Right hindlimb (tissue), 1 donor: Measurements from ENCODE around the gene FAM161B.
"Not testable (repeated sequence)": the region's sequence is repeated elsewhere in the genome, so short reads cannot be mapped to it uniquely, and the experiment has no call there.

Experiments
- DNase-seq: peaks from one replicate; pipeline ENCODE4 v3.0.0-alpha.2; 2018

FAM161B gene

DNA sequence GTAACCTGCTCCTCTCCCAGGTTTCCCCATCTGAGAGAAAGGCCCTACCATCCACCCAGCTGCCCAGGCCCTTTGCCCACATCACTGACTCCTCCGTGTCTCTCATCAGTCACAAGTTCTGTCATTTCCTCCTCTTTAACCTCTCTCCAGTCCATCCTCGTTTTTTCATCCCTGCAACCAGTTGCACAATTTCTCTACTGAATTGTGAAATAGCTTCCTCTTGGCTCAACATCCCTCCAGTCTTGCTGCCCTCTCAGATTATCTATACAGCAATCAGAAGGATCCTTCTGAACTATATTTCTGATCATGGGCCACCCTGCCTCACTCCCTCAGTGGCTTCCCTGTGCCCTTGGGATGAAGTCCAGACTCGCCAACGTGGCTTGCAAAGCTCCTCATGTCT lies 6.8 kb downstream of the FAM161B start:
- DNase-seq: no peak

DNA sequence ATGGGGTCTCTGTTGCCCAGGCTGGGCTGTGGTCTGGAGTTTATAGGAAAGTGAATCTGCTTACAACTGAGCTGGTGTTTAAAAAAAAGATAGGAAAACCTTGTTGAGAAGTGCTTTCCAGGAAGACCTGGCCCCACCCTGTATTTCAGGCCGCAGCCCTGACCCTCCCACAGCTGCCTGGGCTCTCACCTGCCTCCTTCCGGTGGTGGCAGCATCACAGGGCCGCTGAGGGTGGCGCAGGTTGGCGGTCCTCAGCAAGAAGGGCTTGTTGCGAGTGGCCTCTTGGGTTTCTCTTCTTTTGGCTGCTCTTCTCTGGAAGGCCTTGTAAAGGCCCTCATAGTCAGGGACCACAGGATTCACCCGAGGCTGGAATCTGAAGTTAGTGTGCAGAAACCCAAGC lies 7.7 kb downstream of the FAM161B start:
- no peak for DNase-seq

DNA sequence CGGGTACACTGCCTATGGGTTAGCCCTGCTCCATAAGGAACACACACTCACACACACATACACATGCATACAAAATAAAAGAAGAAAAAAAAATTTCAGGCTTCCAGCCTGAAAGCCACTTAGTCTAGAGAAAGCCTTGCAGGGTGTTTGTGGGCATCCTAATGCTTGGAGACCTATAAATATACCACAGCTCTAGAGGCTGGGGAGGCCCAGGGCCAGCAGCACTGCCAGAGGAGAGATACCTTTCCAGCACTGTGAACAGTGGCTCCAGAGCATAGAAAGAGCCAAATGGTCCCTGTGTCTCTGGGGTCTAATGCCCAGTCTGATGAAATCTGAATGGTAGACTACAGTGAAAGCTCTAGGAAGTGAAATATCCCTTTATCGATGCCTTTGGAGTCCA lies 12.9 kb downstream of the FAM161B start:
- no peak for DNase-seq

DNA sequence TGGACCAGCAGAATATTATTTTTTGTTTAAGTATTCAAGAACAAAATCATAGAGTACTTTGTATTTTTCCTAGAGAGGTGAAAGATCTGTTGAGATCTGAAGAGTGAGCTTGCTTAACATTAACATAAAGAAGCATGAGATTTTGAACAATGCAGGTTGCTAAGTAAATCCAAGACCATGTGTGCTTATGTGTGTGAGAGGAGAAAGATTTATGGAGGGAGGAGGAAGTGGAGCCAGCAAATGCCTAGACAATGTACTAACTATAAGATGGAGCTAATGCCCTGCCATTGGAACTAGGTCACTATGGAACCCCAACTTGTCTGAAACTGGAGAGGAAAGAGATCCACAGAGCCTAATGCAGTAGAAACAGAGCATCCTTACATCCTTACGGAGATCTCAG lies 13.3 kb downstream of the FAM161B start:
- no peak for DNase-seq

DNA sequence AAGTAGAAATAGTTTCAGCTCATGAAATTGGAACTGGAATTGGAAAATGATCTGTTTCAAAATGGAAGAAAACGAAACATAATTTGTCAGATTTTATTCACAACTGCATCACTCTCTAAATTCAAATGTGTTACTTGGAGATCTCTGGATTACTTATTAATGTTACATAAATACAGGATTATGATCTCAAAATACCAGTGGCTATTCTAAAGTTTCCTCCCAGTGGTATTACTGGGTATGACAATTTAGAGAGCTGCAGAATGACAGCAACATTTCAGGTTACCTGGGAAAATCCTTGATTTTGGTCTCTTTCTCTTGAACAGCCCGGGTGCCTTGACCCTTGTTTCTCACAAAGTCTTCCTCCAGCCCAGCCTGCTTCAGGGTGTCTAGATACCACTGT lies 14.2 kb downstream of the FAM161B start:
- DNase-seq: no peak

DNA sequence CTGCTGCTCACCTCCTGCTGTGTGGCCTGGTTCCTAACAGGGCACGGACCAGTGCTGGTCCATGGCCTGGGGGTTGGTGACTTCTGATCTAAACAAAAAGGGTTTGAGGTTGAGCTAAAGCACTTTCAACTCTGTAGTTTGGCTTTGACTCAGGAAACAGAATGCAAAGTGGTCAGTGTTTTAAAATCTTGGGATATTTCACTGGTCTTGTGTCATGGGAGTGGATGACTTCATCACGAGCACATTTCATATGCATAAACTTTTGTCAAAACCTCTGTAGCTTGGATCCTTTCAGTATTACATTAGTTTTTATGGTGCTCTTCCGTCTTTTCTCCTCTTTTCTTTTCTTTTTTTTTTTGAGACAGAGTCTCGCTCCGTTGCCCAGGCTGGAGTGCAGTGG lies 25.6 kb downstream of the FAM161B start:
- no peak for DNase-seq

DNA sequence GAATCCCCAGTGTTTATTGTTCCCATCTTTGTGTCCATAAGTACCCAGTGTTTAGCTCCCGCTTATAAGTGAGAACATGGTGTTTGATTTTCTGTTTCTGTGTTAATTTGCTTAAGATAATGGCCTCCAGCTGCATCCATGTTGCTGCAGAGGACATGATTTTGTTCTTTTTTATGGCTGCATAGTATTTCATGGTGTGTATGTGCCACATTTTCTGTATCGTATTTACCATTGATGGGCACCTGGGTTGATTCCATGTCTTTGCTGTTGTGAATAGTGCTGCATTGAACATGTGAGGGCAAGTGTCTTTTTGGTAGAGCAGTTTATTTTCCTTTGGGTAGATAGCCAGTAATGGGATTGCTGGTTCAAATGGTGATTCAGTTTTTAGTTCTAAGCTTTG lies 30.4 kb downstream of the FAM161B start:
- DNase-seq: not testable (repeated sequence)

DNA sequence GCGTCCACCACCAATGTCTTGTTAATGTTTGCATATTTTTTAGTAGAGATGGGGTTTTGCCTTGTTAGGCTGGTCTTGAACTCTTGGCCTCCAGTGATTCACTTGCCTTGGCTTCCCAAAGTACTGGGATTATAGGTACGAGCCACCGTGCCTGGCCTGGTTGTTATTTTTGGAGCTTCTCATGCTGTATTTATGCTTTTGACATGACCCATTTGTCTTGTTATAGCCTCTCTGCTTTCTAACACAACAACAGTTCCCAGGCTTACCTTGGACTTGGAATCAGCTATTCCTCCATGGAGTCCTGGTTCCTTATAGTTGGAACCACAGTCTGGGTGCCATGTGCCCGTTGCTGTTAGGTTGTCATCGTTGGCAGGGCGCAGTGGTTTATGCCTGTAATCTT lies 33.6 kb downstream of the FAM161B start:
- DNase-seq: no peak

DNA sequence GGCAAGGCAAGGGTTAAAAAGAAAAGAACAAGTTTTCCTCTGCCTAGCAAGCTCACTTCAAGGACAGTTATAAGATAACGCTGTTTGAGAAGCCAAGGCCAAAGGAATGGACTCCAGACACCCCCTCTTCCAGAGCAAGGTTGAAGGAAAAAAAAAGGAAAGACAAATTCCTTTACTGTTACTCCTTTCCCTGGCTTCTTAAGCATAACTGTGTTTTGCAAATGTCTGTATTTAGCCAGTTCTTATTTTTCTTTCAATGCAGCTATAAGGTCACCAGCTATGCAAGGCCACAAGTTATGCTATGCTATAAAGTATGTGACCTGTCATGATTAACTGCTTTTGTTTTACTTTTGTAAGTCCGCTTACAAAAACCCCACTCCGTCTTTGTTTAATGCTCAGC lies 36.6 kb downstream of the FAM161B start:
- DNase-seq: no peak

DNA sequence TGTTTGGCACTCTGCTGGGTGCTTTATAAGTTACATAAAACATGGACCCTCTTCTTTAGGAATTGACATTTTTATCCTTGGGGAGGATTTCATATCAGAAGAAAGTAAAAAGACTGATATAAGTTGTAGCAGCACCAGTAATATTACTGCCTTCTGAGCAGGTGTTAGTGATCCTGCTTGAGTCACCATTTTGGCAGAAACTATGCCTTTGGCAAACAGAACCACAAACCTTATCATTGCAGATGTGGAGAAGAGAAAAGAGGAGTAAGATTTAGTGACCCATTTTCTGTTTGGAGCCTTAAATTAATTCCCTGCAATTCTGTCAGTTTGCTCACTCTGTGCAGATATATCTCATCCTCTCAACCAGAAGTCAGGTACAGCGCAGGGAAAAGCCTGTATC lies 40.2 kb downstream of the FAM161B start:
- DNase-seq: no peak

DNA sequence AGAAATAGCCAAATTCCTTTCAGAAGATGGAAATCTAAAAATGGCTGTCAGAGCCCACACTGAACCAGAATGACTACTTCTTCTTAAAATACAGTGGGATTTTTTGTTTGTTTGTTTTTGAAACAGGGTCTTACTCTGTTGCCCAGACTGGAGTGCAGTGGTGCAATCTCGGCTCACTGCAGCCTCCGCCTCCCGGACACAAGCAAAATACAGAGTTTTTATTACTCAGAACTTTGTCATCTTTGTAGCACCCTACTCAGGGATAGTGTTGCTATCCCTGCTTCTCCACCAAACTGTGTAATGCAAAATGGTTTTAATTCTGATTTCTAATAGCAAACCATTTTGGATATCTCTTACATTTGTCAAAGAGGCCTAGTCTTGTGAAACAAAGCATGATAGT lies 46.9 kb downstream of the FAM161B start:
- no peak for DNase-seq

DNA sequence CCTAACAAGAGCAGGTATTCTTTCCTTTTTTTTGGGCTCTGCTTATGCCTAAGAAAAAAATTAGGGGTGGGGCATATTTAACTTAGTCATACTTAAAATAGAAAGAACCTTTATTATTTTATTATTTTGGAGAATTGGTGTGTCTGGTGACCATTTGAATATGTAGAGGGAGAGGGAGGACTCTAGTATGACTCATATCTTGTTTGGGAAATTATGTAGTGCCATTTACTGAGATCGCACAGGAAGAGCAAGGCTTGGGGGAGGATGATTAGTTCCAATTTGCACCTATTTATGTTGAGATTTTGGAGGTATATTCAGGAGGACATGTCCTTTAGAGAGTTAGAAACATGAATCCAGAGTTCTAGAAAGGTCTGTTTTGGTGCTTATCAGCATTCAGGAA lies 53.4 kb downstream of the FAM161B start:
- no peak for DNase-seq

DNA sequence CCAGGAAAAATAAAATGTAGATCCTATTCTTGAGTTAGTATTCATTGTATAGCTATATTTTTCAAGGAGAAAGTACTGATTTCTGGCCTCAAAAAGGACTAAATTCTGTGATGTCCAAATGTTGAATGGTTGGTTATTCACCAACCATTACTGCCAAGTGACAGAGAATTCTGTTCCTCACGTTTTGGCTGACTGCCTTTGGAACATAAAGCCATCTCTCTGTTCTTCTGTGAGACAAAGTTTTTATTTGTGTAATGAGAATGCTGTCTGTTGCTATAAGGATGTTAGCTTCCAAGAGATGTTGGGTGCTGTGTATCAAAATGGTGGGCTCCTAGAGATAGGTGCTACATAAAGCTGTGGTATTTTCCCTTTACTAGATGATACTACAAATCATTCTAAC lies 54.0 kb downstream of the FAM161B start:
- no peak for DNase-seq

DNA sequence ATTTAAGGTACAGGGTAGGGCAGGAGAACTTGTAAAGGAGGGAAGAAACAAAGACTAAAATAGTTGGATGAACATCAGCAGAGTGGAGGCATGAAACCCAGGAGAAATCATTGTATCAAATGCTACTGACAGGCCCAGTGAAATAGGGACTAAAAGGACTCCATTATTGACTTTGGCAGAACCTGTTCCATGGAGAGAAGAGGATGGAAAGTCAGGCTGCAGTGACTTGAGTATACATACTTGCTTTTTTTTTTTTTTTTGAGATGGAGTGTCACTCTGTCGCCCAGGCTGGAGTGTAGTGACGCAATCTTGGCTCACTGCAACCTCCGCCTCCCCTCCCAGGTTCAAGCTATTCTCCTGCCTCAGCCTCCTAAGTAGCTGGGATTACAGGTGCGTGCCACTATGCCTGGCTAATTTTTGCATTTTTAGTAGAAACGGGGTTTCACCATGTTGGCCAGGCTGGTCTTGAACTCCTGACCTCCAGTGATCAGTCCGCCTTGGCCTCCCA lies 55.7 kb downstream of the FAM161B start:
- DNase-seq: not testable (repeated sequence)

DNA sequence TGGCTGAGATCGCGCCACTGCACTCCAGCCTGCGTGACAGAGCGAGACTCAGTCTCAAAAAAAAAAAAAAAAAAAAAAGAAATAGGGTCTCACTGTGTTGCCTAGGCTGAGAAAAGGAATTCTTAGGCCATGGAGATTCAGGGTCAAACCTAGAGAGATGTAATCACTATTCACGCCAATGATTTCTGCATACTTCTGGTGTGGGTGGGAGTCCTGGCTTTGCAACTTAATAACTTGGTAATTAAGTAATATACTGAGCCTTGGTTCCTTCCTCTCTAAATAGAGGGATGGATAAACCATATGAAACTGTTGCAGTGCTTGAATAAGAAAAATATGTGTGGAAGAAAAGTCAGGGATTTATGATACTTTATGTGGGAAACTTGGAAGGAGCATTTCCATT lies 60.5 kb downstream of the FAM161B start:
- DNase-seq: no peak

DNA sequence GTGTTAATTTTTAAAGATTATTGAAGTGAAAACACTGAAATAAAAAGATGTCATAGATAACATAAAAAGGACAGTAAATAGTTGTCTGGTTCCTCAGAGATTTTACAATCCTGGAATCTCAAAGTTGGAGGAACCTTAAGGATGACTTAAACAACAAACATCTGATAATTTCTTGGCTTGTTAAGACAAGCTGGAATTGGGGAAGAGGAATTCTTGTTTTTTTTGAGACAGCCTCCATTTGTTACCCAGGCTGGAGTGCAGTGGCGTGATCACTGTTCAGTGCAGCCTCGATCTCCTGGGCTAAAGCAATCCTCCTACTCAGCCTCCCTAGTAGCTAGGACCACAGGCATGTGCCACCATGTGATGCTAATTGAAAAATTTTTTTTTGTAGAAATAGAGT lies 60.9 kb downstream of the FAM161B start:
- DNase-seq: no peak

DNA sequence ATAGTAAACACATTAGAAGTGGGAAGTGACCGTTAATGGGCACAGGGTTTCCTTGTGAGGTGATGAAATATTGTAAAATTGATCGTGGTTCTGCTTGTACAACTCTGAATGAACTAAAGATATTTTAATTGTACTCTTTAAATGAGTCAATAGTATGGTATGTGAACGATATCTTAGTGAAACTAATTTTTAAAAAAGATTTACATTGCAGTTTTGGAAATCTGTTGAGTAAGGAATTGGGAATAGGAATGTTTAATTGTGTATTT lies 61.5 kb downstream of the FAM161B start:
- DNase-seq: no peak

DNA sequence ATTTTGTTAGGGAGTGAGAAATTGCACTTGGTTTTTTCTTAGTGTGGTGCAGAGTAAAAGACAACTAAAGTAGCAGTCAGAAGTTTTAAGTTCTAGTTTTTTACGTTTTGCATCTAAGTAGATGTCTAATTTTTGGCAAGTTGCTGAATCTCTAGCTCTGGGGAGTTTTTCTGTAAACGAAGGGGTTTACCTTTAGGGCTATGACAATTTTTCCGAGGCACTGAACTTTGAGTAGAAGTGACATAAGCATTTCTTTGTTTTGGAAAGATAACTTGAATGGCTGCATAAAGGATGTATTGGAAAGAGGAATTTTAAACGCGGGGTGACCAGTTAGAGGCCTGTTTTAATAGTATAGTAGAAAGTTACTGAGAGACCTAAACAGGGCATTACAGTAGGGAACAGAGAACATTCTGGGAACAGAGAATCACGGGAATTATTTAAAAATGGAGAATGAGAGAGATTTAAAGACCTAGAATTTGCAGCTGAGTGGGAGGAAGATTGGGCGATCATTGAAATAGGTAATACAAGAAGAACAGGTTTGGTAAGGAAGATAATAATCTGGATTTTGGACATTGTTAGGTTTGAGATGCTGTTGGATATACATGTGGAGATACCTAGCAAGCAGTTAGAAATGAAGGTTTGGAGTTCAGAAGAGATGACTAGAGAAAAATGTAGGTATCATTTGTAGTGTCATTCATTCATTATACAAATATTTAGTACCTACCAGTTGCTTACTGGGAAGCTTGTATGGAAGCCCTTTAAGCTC lies 62.0 kb downstream of the FAM161B start:
- DNase-seq: no peak

DNA sequence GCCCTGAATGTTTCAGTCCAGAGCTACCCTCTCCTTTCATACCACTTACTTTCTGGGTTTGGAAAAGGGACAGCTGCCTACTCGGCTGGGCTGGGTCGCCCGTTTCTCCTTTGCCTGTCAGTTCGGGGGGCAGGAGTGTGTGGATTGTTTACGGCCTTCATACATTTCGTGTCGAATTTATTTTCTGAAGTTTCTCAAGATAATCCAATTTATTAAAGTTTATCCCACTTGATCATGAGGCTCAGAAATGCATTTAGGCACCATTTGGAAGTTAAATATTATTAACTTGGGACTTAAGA lies 62.6 kb downstream of the FAM161B start:
- no peak for DNase-seq

DNA sequence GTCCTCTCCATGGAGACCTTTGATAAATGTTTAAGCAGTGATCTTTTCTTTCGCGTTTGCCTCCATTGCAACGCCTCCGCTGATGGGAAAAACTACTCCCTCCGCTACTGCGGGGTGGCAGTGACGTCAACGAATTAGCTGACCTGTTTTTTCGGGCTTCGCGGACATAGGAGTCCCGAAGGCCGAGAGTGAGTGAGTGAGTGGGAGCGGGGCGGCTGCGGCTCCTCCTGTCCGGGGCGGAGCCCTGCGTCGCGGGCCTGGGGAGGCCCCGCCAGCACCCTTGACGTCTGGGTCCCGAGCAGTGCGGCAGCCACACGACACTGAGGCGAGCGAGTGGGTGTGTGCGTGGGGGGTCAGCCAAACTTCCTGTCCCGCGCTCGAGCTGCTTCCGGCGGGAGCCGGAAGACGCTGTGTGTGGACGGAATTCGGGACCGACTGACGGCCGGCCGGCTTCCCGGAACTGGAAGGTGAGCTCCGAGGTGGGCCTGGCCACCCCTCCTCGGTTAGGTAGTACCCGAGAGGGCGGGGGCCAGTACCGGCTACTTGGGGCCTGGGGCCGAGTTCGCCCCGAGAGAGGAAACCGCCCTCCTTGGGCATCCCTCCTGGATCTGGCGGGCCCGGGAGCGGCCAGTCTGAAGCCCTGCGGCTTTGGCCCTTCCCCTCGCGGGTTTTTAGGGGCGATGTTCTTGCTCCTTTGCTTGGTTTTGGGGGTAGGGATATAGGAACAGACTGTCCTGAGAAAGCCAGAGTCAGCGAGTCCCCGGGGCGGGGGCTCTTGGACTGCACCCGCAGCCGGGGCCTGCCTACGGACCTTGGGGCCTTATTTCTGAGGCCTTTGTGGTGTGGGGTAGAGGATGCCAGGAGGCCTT lies 63.2 kb downstream of the FAM161B start, which contains the start of gene ZNF410:
TSS of gene ZNF410 (plus strand) at position 411 of the 869 bp plus-strand sequence. CDS start 5,317 bp downstream, outside the sequence.
- peak; percentile 98 for DNase-seq

DNA sequence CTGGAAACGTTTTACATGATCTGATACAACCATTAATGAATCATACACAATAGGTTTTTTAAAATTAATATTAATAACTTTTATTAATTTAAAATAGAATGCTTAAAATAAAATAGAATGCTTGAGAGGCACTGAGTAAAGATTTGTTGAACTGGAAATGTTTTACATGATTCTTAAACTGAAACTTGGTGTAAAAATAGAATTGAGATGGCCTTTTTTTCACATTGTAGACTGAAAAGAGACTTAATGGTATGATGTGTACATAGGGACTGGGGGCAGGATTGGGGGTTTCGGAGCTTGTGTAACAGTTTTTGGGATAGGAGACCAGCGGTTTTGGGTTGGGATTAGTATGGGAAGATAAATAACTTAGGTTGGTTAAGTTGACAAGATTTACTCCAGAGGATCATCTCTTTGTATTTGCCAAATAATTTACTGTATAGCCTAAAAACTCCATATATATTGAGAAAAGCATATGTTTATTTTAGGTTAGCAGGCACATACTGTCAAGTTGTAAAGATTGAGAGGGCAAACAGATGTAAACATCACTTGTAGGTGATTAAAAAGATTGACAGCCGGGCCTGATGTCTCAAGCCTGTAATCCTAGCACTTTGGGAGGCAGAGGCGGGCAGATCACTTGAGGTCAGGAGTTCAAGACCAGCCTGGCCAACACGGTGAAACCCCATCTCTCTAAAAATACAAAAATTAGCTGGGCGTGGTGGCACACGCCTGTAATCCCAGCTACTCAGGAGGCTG lies 65.3 kb downstream of the FAM161B start:
- DNase-seq: no peak
